ENCODE data around the gene SMPX.
A peak's percentile ranks its signal among the peaks of the same experiment; 100 is the strongest.

Gene SMPX

GRCh38 chrX:21698272-21698671 lies 59.6 kb downstream of the SMPX start:
- H3K27ac ChIP-seq = no peak overlapping the region

GRCh38 chrX:21691512-21692018 lies 66.4 kb downstream of the SMPX start:
- TF ChIP-seq POLR2AphosphoS5 (IDR thresholded peaks at IDR 0.05; ENCODE audit: borderline replicate concordance, low read depth, low read length) (no peak), EZH2 (IDR thresholded peaks at IDR 0.05) (no peak), FOXP2 (optimal IDR thresholded peaks at IDR 0.05; ENCODE audit: control extremely low read depth, extremely low read length, insufficient read depth) (no peak)
- Histone ChIP-seq H3K27ac (no peak overlapping the region), H3K36me3 (ENCODE audit: insufficient read depth, low read length) (no peaks in the 10 kb centered on the region), H3K4me3 (no peak overlapping the region), H3K9me3 (ENCODE audit: low read depth, low read length) (no peaks in the 10 kb centered on the region), H3K9ac (ENCODE audit: insufficient read length) (no peak overlapping the region)
- no peak for DNase-seq (ENCODE audit: low read depth, low spot score)

More at GRCh38 chrX:21698272-21698671, 59.6 kb downstream of the SMPX start:
- no peak for DNase-seq (ENCODE audit: low read depth, low spot score)
- Histone ChIP-seq H3K9me3 (ENCODE audit: low read depth, low read length) (no peaks in the 10 kb centered on the region), H3K4me3 (no peak overlapping the region), H3K9ac (ENCODE audit: insufficient read length) (no peak overlapping the region), H3K36me3 (ENCODE audit: insufficient read depth, low read length) (no peaks in the 10 kb centered on the region)
- TF ChIP-seq FOXP2 (optimal IDR thresholded peaks at IDR 0.05; ENCODE audit: control extremely low read depth, extremely low read length, insufficient read depth) (no peak), EZH2 (IDR thresholded peaks at IDR 0.05) (no peak), POLR2AphosphoS5 (IDR thresholded peaks at IDR 0.05; ENCODE audit: borderline replicate concordance, low read depth, low read length) (no peak)

GRCh38 chrX:21683941-21684340 lies 74.0 kb downstream of the SMPX start:
- Histone ChIP-seq H3K27ac (peak overlapping the region; percentile 51; the same call in 1 of the 2 replicates), H3K9me3 (ENCODE audit: low read depth, low read length) (no peaks in the 10 kb centered on the region), H3K9ac (ENCODE audit: insufficient read length) (no peak overlapping the region), H3K36me3 (ENCODE audit: insufficient read depth, low read length) (no peaks in the 10 kb centered on the region), H3K4me3 (0 out of 2 replicates have a peak overlapping the region, but pooled peaks have one; percentile 7)
- DNase-seq (ENCODE audit: low read depth, low spot score) = peak; percentile 28
- TF ChIP-seq FOXP2 (optimal IDR thresholded peaks at IDR 0.05; ENCODE audit: control extremely low read depth, extremely low read length, insufficient read depth) (no peak), POLR2AphosphoS5 (IDR thresholded peaks at IDR 0.05; ENCODE audit: borderline replicate concordance, low read depth, low read length) (no peak), EZH2 (IDR thresholded peaks at IDR 0.05) (no peak)

- TF ChIP-seq EZH2 (IDR thresholded peaks at IDR 0.05) (no peak), POLR2AphosphoS5 (IDR thresholded peaks at IDR 0.05; ENCODE audit: borderline replicate concordance, low read depth, low read length) (no peak), FOXP2 (optimal IDR thresholded peaks at IDR 0.05; ENCODE audit: control extremely low read depth, extremely low read length, insufficient read depth) (no peak)
- Histone ChIP-seq H3K9me3 (ENCODE audit: low read depth, low read length) (no peaks in the 10 kb centered on the region), H3K4me3 (no peak overlapping the region), H3K9ac (ENCODE audit: insufficient read length) (no peak overlapping the region), H3K36me3 (ENCODE audit: insufficient read depth, low read length) (no peaks in the 10 kb centered on the region), H3K27ac (no peak overlapping the region)
- DNase-seq (ENCODE audit: low read depth, low spot score) = no peak
Observed at GRCh38 chrX:21678048-21678612, 79.8 kb downstream of the SMPX start.

- TF ChIP-seq FOXP2 (optimal IDR thresholded peaks at IDR 0.05; ENCODE audit: control extremely low read depth, extremely low read length, insufficient read depth) (no peak), EZH2 (IDR thresholded peaks at IDR 0.05) (no peak), POLR2AphosphoS5 (IDR thresholded peaks at IDR 0.05; ENCODE audit: borderline replicate concordance, low read depth, low read length) (no peak)
- no peak overlapping the region for H3K9ac ChIP-seq (ENCODE audit: insufficient read length)
Observed at GRCh38 chrX:21675931-21676330, 82.0 kb downstream of the SMPX start.

GRCh38 chrX:21674430-21675186 lies 83.3 kb downstream of the SMPX start:
- no peak for DNase-seq (ENCODE audit: low read depth, low spot score)
- H3K4me3 ChIP-seq = no peak overlapping the region
- no peaks in the 10 kb centered on the region for H3K9me3 ChIP-seq (ENCODE audit: low read depth, low read length)
- TF ChIP-seq POLR2AphosphoS5 (IDR thresholded peaks at IDR 0.05; ENCODE audit: borderline replicate concordance, low read depth, low read length) (no peak), FOXP2 (optimal IDR thresholded peaks at IDR 0.05; ENCODE audit: control extremely low read depth, extremely low read length, insufficient read depth) (no peak), EZH2 (IDR thresholded peaks at IDR 0.05) (no peak)
- no peak overlapping the region for H3K9ac ChIP-seq (ENCODE audit: insufficient read length)
- H3K27ac ChIP-seq = no peak overlapping the region
- no peaks in the 10 kb centered on the region for H3K36me3 ChIP-seq (ENCODE audit: insufficient read depth, low read length)

More at GRCh38 chrX:21675931-21676330, 82.0 kb downstream of the SMPX start:
- H3K36me3 ChIP-seq (ENCODE audit: insufficient read depth, low read length) = no peaks in the 10 kb centered on the region
- no peak for DNase-seq (ENCODE audit: low read depth, low spot score)
- H3K27ac ChIP-seq = no peak overlapping the region
- H3K4me3 ChIP-seq = no peak overlapping the region
- H3K9me3 ChIP-seq (ENCODE audit: low read depth, low read length) = no peaks in the 10 kb centered on the region

- no peak overlapping the region for H3K9ac ChIP-seq (ENCODE audit: insufficient read length)
- no peak for DNase-seq (ENCODE audit: low read depth, low spot score)
- H3K4me3 ChIP-seq = no peak overlapping the region
- no peak overlapping the region for H3K27ac ChIP-seq
- no peak for TF ChIP-seq EZH2 (IDR thresholded peaks at IDR 0.05)
- TF ChIP-seq FOXP2 (optimal IDR thresholded peaks at IDR 0.05; ENCODE audit: control extremely low read depth, extremely low read length, insufficient read depth) = no peak
- TF ChIP-seq POLR2AphosphoS5 (IDR thresholded peaks at IDR 0.05; ENCODE audit: borderline replicate concordance, low read depth, low read length) = no peak
- H3K9me3 ChIP-seq (ENCODE audit: low read depth, low read length) = no peaks in the 10 kb centered on the region
- no peaks in the 10 kb centered on the region for H3K36me3 ChIP-seq (ENCODE audit: insufficient read depth, low read length)
Observed at GRCh38 chrX:21666679-21667078, 91.2 kb downstream of the SMPX start.

GRCh38 chrX:21666252-21666651 lies 91.7 kb downstream of the SMPX start:
- Histone ChIP-seq H3K4me3 (no peak overlapping the region), H3K27ac (no peak overlapping the region), H3K36me3 (ENCODE audit: insufficient read depth, low read length) (no peaks in the 10 kb centered on the region), H3K9me3 (ENCODE audit: low read depth, low read length) (no peaks in the 10 kb centered on the region), H3K9ac (ENCODE audit: insufficient read length) (no peak overlapping the region)
- no peak for DNase-seq (ENCODE audit: low read depth, low spot score)
- TF ChIP-seq FOXP2 (optimal IDR thresholded peaks at IDR 0.05; ENCODE audit: control extremely low read depth, extremely low read length, insufficient read depth) (no peak), POLR2AphosphoS5 (IDR thresholded peaks at IDR 0.05; ENCODE audit: borderline replicate concordance, low read depth, low read length) (no peak), EZH2 (IDR thresholded peaks at IDR 0.05) (no peak)
